DND-41 (cell line): Measurements from ENCODE around the gene NXPH4.

Experiments used
- CTCF ChIP-seq: IDR thresholded peaks from 2 replicates; pipeline ENCODE4 v1.5.1; 2012; ENCODE audit warnings: borderline replicate concordance, low read length, moderate library complexity, mild to moderate bottlenecking; ENCODE audit not compliant: poor library complexity, severe bottlenecking; ENCODE audit errors: extremely low read depth
- EZH2 ChIP-seq: IDR thresholded peaks from 3 replicates; pipeline ENCODE4 v1.6.1; 2012; ENCODE audit warnings: borderline replicate concordance, low read depth, mild to moderate bottlenecking, moderate library complexity, low read length, inconsistent platforms; ENCODE audit not compliant: severe bottlenecking

GRCh38 chr12:57198329-57198728, 18.3 kb upstream of the NXPH4 start:
- TF ChIP-seq CTCF (no peak), EZH2 (no peak)
